ENCODE measurements around the gene FAM3B. TPM values are rescaled to one million over a fixed set of nuclear protein-coding genes. Genes with fewer than 3 reads are reported as not detected.

The FAM3B gene
- total RNA-seq, 2 donors from 2014 or later, result 50.4 to 74.5 TPM

GRCh38 chr21:41361053-41361785 lies 44.6 kb downstream of the FAM3B start:
- TF ChIP-seq POLR2A (IDR thresholded peaks at IDR 0.05) (no peak), CTCF (IDR thresholded peaks at IDR 0.05) (no peak)
- Histone ChIP-seq H3K4me1 (peaks cover 14% of the 10 kb centered on the region), H3K4me3 (no peak overlapping the region), H3K9me3 (no peaks in the 10 kb centered on the region), H3K27me3 (no peaks in the 10 kb centered on the region), H3K36me3 (replicated peaks in 1 of 2; ENCODE audit: insufficient read depth in 1 of 2, low read depth in 2 of 2) (no peaks in the 10 kb centered on the region), H3K27ac (peak overlapping the region; percentile 3 to 80 (median 46))
- intact Hi-C loops (cut with DNase I), result loop anchor here (10.0 kb wide), 1 partner anchor 66 kb away; no protein-coding TSS in a partner anchor
- ATAC-seq, result no peak
- DNase-seq, result peak in 1 of 4 donors; percentile 11
- 63 to 66% methylated on average over 14 to 16 of the region's 16 CpGs for WGBS, 2 donors

- ATAC-seq (peak; percentile 25), DNase-seq (peak in 3 of 4 donors; percentile 20 to 71 (median 34))
- Histone ChIP-seq H3K4me3 (no peak within 1 kb of the TSS), H3K4me1 (peaks cover 21% of the 10 kb centered on the region), H3K27ac (peak within 1 kb of the TSS; percentile 3 to 80 (median 46)), H3K36me3 (replicated peaks in 1 of 2; ENCODE audit: insufficient read depth in 1 of 2, low read depth in 2 of 2) (no peaks in the 10 kb centered on the region), H3K27me3 (no peaks in the 10 kb centered on the region), H3K9me3 (no peaks in the 10 kb centered on the region)
- TF ChIP-seq POLR2A (IDR thresholded peaks at IDR 0.05) (peak in 2 of 3 donors; percentile 28 to 59), CTCF (IDR thresholded peaks at IDR 0.05) (no peak)
- WGBS, 2 donors, result 51 to 68% methylated on average over 24 of the region's 24 CpGs
- intact Hi-C loops (cut with DNase I), result loop anchor here (10.0 kb wide), 1 partner anchor 67 kb away; no protein-coding TSS in a partner anchor
Observed at GRCh38 chr21:41361786-41362604, 45.4 kb downstream of the FAM3B start, which contains the start of gene MX2. MX2 (plus strand) TSS chr21:41362027; CDS start chr21:41376907, 14,880 bp downstream.

GRCh38 chr21:41362605-41363369 lies 46.2 kb downstream of the FAM3B start:
- H3K36me3 ChIP-seq (replicated peaks in 1 of 2; ENCODE audit: insufficient read depth in 1 of 2, low read depth in 2 of 2), result no peaks in the 10 kb centered on the region
- intact Hi-C loops (cut with DNase I), result loop anchor here (10.0 kb wide), 1 partner anchor 68 kb away; no protein-coding TSS in a partner anchor
- H3K27me3 ChIP-seq, result no peaks in the 10 kb centered on the region
- H3K27ac ChIP-seq, result peak overlapping the region in 3 of 4 donors; percentile 21 to 80 (median 68)
- H3K9me3 ChIP-seq, result no peaks in the 10 kb centered on the region
- H3K4me1 ChIP-seq, result peaks cover 21% of the 10 kb centered on the region
- WGBS, 2 donors, result 84 to 95% methylated on average over 16 of the region's 16 CpGs
- no peak for ATAC-seq
- no peak overlapping the region for H3K4me3 ChIP-seq
- TF ChIP-seq POLR2A (IDR thresholded peaks at IDR 0.05) (no peak), CTCF (IDR thresholded peaks at IDR 0.05) (no peak)
- no peak for DNase-seq

- intact Hi-C loops (cut with DNase I), result loop anchor here (10.0 kb wide), 1 partner anchor 69 kb away; no protein-coding TSS in a partner anchor
- ATAC-seq (no peak), DNase-seq (peak in 1 of 4 donors; percentile 6)
- Histone ChIP-seq H3K4me1 (peaks cover 22% of the 10 kb centered on the region), H3K27me3 (no peaks in the 10 kb centered on the region), H3K9me3 (no peaks in the 10 kb centered on the region), H3K36me3 (replicated peaks in 1 of 2; ENCODE audit: insufficient read depth in 1 of 2, low read depth in 2 of 2) (no peaks in the 10 kb centered on the region), H3K27ac (no peak overlapping the region), H3K4me3 (no peak overlapping the region)
- WGBS, 2 donors, result 91 to 92% methylated on average over 13 to 18 of the region's 18 CpGs
- TF ChIP-seq CTCF (IDR thresholded peaks at IDR 0.05) (no peak), POLR2A (IDR thresholded peaks at IDR 0.05) (no peak)
Observed at GRCh38 chr21:41363370-41364270, 47.0 kb downstream of the FAM3B start.
